ENCODE measurements around the gene CYS1. TPM values are rescaled to one million over a fixed set of nuclear protein-coding genes. Genes with fewer than 3 reads are reported as not detected.

The CYS1 gene
- total and polyA plus RNA-seq, 2 of the 8 experiments (the other 6 are each of a cell fraction or from before 2014, with no cell fraction given), result 0.09 to 0.13 TPM

- H3K4ac ChIP-seq (replicated peaks; ENCODE audit: insufficient read length, low read depth, low read length), result no peak overlapping the region
- H2BK120ac ChIP-seq (replicated peaks; ENCODE audit: low read depth, low read length), result peak overlapping the region; percentile 21
- peak overlapping the region; percentile 37 for H4K5ac ChIP-seq (ENCODE audit: insufficient read length, low read depth, low read length)
- ChIA-PET POLR2A (ENCODE audit: partially characterized antibody) (interaction anchor here (3.0 to 3.1 kb wide), 2 partner anchors 10 to 14 kb away, joined by 12 to 32 read pairs; partner anchors contain the start of gene KLF11), CTCF (ENCODE audit: partially characterized antibody) (interaction anchor here (0.5 to 7.7 kb wide), 23 partner anchors 9 to 1929 kb away, joined by 3 to 68 read pairs (median 5); partner anchors contain the start of gene TAF1B)
- no peaks in the 10 kb centered on the region for H4K20me1 ChIP-seq (replicated peaks in 1 of 2; ENCODE audit: control insufficient read depth in 1 of 2, insufficient read depth in 2 of 2, low read length in 2 of 2)
- FAIRE-seq, result no peak
- H3K36me3 ChIP-seq (ENCODE audit: control insufficient read depth in 2 of 4, insufficient read depth in 4 of 4, low read length in 3 of 4), result peaks cover 0 to 12% (median 0%) of the 10 kb centered on the region in 4 experiments; a peak in 2 of 8 replicates
- no peaks in the 10 kb centered on the region for H3K9me3 ChIP-seq (ENCODE audit: insufficient read depth in 2 of 2, low read depth in 1 of 2, low read length in 1 of 2)
- H2BK12ac ChIP-seq (ENCODE audit: low read depth, low read length), result peak overlapping the region; percentile 7; the same call in 1 of the 2 replicates
- H3K79me2 ChIP-seq (ENCODE audit: control insufficient read depth in 1 of 2, insufficient read depth in 2 of 2, low read length in 2 of 2), result no peaks in the 10 kb centered on the region
- peak overlapping the region; percentile 78 for H3K18ac ChIP-seq (ENCODE audit: extremely low read depth, low read length)
- H2AFZ ChIP-seq (ENCODE audit: low read length), result no peak overlapping the region; the same call in 1 of the 2 replicates
- peaks cover 3% of the 10 kb centered on the region; the same call in 1 of the 2 replicates for H3K23me2 ChIP-seq (ENCODE audit: low read depth, low read length)
- peak; percentile 80 to 85 for DNase-seq (ENCODE audit: low read depth in 1 of 2, low spot score in 2 of 2)
- no peak overlapping the region for H2BK15ac ChIP-seq (ENCODE audit: low read length)
- WGBS, 2 experiments (ENCODE audit: extremely low coverage in 1 of 2, insufficient coverage in 1 of 2, insufficient read length in 1 of 2, insufficient replicate concordance in 2 of 2, low coverage in 1 of 2, low lambda C conversion rate in 2 of 2, missing lambda C conversion rate in 1 of 2), result 17% methylated on average over 25 of the region's 28 CpGs; no CpG with 5 or more reads in 1 of the 2 experiments
- no peak overlapping the region for H3K23ac ChIP-seq (ENCODE audit: insufficient read length)
- peak overlapping the region; percentile 87 for H4K91ac ChIP-seq (replicated peaks; ENCODE audit: insufficient read length, low read length)
- no peaks in the 10 kb centered on the region for H3K27me3 ChIP-seq (replicated peaks in 1 of 4; ENCODE audit: control insufficient read depth in 3 of 4, extremely low read depth in 1 of 4, insufficient read depth in 3 of 4, low read length in 3 of 4)
- H2BK20ac ChIP-seq (ENCODE audit: low read length), result 0 out of 2 replicates have a peak overlapping the region, but pooled peaks have one; percentile 80
- H3K4me3 ChIP-seq (ENCODE audit: extremely low read depth in 1 of 4, insufficient read depth in 2 of 4, low read depth in 3 of 4, low read length in 4 of 4), result peak overlapping the region; percentile 28 to 56 (median 40); a peak in 7 of 8 replicates
- peaks cover 0 to 16% (median 2%) of the 10 kb centered on the region in 4 experiments; a peak in 3 of 7 replicates for H3K4me1 ChIP-seq (replicated peaks in 1 of 4; ENCODE audit: control insufficient read depth in 3 of 4, insufficient read depth in 4 of 4, low read length in 3 of 4)
- H2BK5ac ChIP-seq (ENCODE audit: low read depth, low read length), result peak overlapping the region; percentile 66
- H2AK5ac ChIP-seq (ENCODE audit: low read depth, low read length), result no peak overlapping the region
- peak overlapping the region; percentile 85 for H4K8ac ChIP-seq (ENCODE audit: extremely low read depth, insufficient read depth, low read length)
- H3K56ac ChIP-seq (replicated peaks; ENCODE audit: insufficient read length, low read depth, low read length), result peak overlapping the region; percentile 46
- no peak overlapping the region for H3K14ac ChIP-seq (ENCODE audit: insufficient read length)
- H3K9ac ChIP-seq (replicated peaks in 1 of 4; ENCODE audit: extremely low read depth in 1 of 4, low read depth in 3 of 4, low read length in 3 of 4), result peak overlapping the region in 1 of 4 experiments; percentile 44; a peak in 2 of 7 replicates
- H3K4me2 ChIP-seq (ENCODE audit: insufficient read depth in 1 of 2, low read depth in 2 of 2, low read length in 2 of 2), result peak overlapping the region; percentile 76 to 96
- H3K27ac ChIP-seq (ENCODE audit: low read depth, low read length), result no peak overlapping the region
- no peaks in the 10 kb centered on the region for H3K79me1 ChIP-seq (ENCODE audit: low read depth, low read length)
- TF ChIP-seq EP300 (IDR thresholded peaks at IDR 0.05; ENCODE audit: borderline replicate concordance in 1 of 2, low read depth in 2 of 2, low read length in 2 of 2) (no peak), SAP30 (IDR thresholded peaks at IDR 0.05; ENCODE audit: insufficient read depth, insufficient replicate concordance, low read length) (no peak)
These were observed 22.7 kb downstream of the CYS1 start for GRCh38 chr2:10057231-10058107.

All from H1 (cell line).